ENCODE measurements around the gene ZNF641.

ZNF641 gene

GRCh38 chr12:48329199-48329939, 21.4 kb downstream of the ZNF641 start:
- no peak overlapping the region for H4K8ac ChIP-seq (ENCODE audit: low read depth, low read length)
- H3K27ac ChIP-seq (ENCODE audit: low read depth, low read length) = no peak overlapping the region
- H3K27me3 ChIP-seq (ENCODE audit: insufficient read depth, low read length) = no peaks in the 10 kb centered on the region
- H2BK12ac ChIP-seq (ENCODE audit: low read length) = no peak overlapping the region
- H3K4ac ChIP-seq (ENCODE audit: low read depth, low read length) = no peak overlapping the region
- no peak overlapping the region for H3K4me2 ChIP-seq (ENCODE audit: low read length)
- H2BK5ac ChIP-seq (ENCODE audit: low read depth, low read length, poor library complexity) = no peak overlapping the region
- H3K23ac ChIP-seq (ENCODE audit: low read length) = no peak overlapping the region
- H3K4me1 ChIP-seq (ENCODE audit: control insufficient read depth in 1 of 2, insufficient read depth in 2 of 2, low read length in 2 of 2) = no peaks in the 10 kb centered on the region
- no peak overlapping the region for H3K4me3 ChIP-seq (ENCODE audit: low read depth, low read length)
- H3K14ac ChIP-seq (ENCODE audit: low read length) = peak overlapping the region; percentile 48
- H3K79me1 ChIP-seq (ENCODE audit: low read length) = no peaks in the 10 kb centered on the region
- no peak overlapping the region for H4K12ac ChIP-seq (ENCODE audit: low read depth, low read length)
- H3K9me3 ChIP-seq (ENCODE audit: insufficient read depth, low read depth, low read length) = peaks cover 10% of the 10 kb centered on the region
- H2BK120ac ChIP-seq (ENCODE audit: insufficient read depth, low read length, poor library complexity) = peak overlapping the region; percentile 31
- H3K79me2 ChIP-seq (ENCODE audit: control insufficient read depth, insufficient read depth, low read length, poor library complexity) = no peaks in the 10 kb centered on the region
- no peak overlapping the region for H3K9ac ChIP-seq (ENCODE audit: low read length)
- H3K18ac ChIP-seq (ENCODE audit: low read length) = no peak overlapping the region
- peak overlapping the region; percentile 30 for H2AK5ac ChIP-seq (ENCODE audit: low read length)
- no peaks in the 10 kb centered on the region for H3K36me3 ChIP-seq (ENCODE audit: control insufficient read depth in 1 of 2, insufficient read depth in 2 of 2, low read length in 2 of 2)
- WGBS (ENCODE audit: extremely low coverage, insufficient coverage, insufficient read length) = no CpG with 5 or more reads among the region's 55 CpGs
- H4K91ac ChIP-seq (ENCODE audit: low read depth, low read length) = peak overlapping the region; percentile 21
- no peak for DNase-seq
- no peak overlapping the region for H2AFZ ChIP-seq (ENCODE audit: insufficient read depth, low read length, poor library complexity)

- no peak overlapping the region for H2BK120ac ChIP-seq (ENCODE audit: insufficient read depth, low read length, poor library complexity)
- H3K27ac ChIP-seq (ENCODE audit: low read depth, low read length) = no peak overlapping the region
- H3K4me3 ChIP-seq (ENCODE audit: low read depth, low read length) = no peak overlapping the region
- H3K18ac ChIP-seq (ENCODE audit: low read length) = no peak overlapping the region
- WGBS (ENCODE audit: extremely low coverage, insufficient coverage, insufficient read length) = no CpG with 5 or more reads among the region's 2 CpGs
- H3K79me1 ChIP-seq (ENCODE audit: low read length) = no peaks in the 10 kb centered on the region
- DNase-seq = no peak
- H3K4me2 ChIP-seq (ENCODE audit: low read length) = no peak overlapping the region
- no peak overlapping the region for H4K12ac ChIP-seq (ENCODE audit: low read depth, low read length)
- H3K27me3 ChIP-seq (ENCODE audit: insufficient read depth, low read length) = no peaks in the 10 kb centered on the region
- no peak overlapping the region for H2AFZ ChIP-seq (ENCODE audit: insufficient read depth, low read length, poor library complexity)
- no peak overlapping the region for H2BK5ac ChIP-seq (ENCODE audit: low read depth, low read length, poor library complexity)
- H4K91ac ChIP-seq (ENCODE audit: low read depth, low read length) = no peak overlapping the region
- H3K9ac ChIP-seq (ENCODE audit: low read length) = no peak overlapping the region
- H3K23ac ChIP-seq (ENCODE audit: low read length) = no peak overlapping the region
- no peak overlapping the region for H4K8ac ChIP-seq (ENCODE audit: low read depth, low read length)
- no peaks in the 10 kb centered on the region for H3K36me3 ChIP-seq (ENCODE audit: control insufficient read depth in 1 of 2, insufficient read depth in 2 of 2, low read length in 2 of 2)
- no peak overlapping the region for H2BK12ac ChIP-seq (ENCODE audit: low read length)
- H2AK5ac ChIP-seq (ENCODE audit: low read length) = no peak overlapping the region
- H3K9me3 ChIP-seq (ENCODE audit: insufficient read depth, low read depth, low read length) = no peaks in the 10 kb centered on the region
- H3K4ac ChIP-seq (ENCODE audit: low read depth, low read length) = no peak overlapping the region
- no peak overlapping the region for H3K14ac ChIP-seq (ENCODE audit: low read length)
- no peaks in the 10 kb centered on the region for H3K79me2 ChIP-seq (ENCODE audit: control insufficient read depth, insufficient read depth, low read length, poor library complexity)
- H3K4me1 ChIP-seq (ENCODE audit: control insufficient read depth in 1 of 2, insufficient read depth in 2 of 2, low read length in 2 of 2) = no peaks in the 10 kb centered on the region
These were observed 34.2 kb downstream of the ZNF641 start for GRCh38 chr12:48316491-48316890.

- Histone ChIP-seq H3K23ac (ENCODE audit: low read length) (no peak overlapping the region), H3K4me2 (ENCODE audit: low read length) (no peak overlapping the region), H3K14ac (ENCODE audit: low read length) (no peak overlapping the region), H3K36me3 (ENCODE audit: control insufficient read depth in 1 of 2, insufficient read depth in 2 of 2, low read length in 2 of 2) (no peaks in the 10 kb centered on the region), H3K9me3 (ENCODE audit: insufficient read depth, low read depth, low read length) (no peaks in the 10 kb centered on the region), H4K8ac (ENCODE audit: low read depth, low read length) (no peak overlapping the region), H3K4me1 (ENCODE audit: control insufficient read depth in 1 of 2, insufficient read depth in 2 of 2, low read length in 2 of 2) (peaks cover 0 to 2% of the 10 kb centered on the region in 2 experiments), H2BK5ac (ENCODE audit: low read depth, low read length, poor library complexity) (no peak overlapping the region), H3K9ac (ENCODE audit: low read length) (no peak overlapping the region), H2BK12ac (ENCODE audit: low read length) (no peak overlapping the region), H4K12ac (ENCODE audit: low read depth, low read length) (no peak overlapping the region), H3K18ac (ENCODE audit: low read length) (no peak overlapping the region), H3K79me2 (ENCODE audit: control insufficient read depth, insufficient read depth, low read length, poor library complexity) (no peaks in the 10 kb centered on the region), H3K4me3 (ENCODE audit: low read depth, low read length) (no peak overlapping the region), H3K79me1 (ENCODE audit: low read length) (no peaks in the 10 kb centered on the region), H4K91ac (ENCODE audit: low read depth, low read length) (no peak overlapping the region), H3K4ac (ENCODE audit: low read depth, low read length) (no peak overlapping the region), H2BK120ac (ENCODE audit: insufficient read depth, low read length, poor library complexity) (no peak overlapping the region), H2AFZ (ENCODE audit: insufficient read depth, low read length, poor library complexity) (no peak overlapping the region), H2AK5ac (ENCODE audit: low read length) (no peak overlapping the region), H3K27ac (ENCODE audit: low read depth, low read length) (no peak overlapping the region), H3K27me3 (ENCODE audit: insufficient read depth, low read length) (no peaks in the 10 kb centered on the region)
- WGBS (ENCODE audit: extremely low coverage, insufficient coverage, insufficient read length) = no CpG with 5 or more reads among the region's 3 CpGs
- no peak for DNase-seq
These were observed 39.4 kb downstream of the ZNF641 start for GRCh38 chr12:48311313-48311712.

- H2BK12ac ChIP-seq (ENCODE audit: low read length) = no peak overlapping the region
- H3K27ac ChIP-seq (ENCODE audit: low read depth, low read length) = no peak overlapping the region
- no peak overlapping the region for H3K23ac ChIP-seq (ENCODE audit: low read length)
- no peaks in the 10 kb centered on the region for H3K79me2 ChIP-seq (ENCODE audit: control insufficient read depth, insufficient read depth, low read length, poor library complexity)
- no peak overlapping the region for H3K4ac ChIP-seq (ENCODE audit: low read depth, low read length)
- H3K79me1 ChIP-seq (ENCODE audit: low read length) = no peaks in the 10 kb centered on the region
- no peak overlapping the region for H3K18ac ChIP-seq (ENCODE audit: low read length)
- H2BK120ac ChIP-seq (ENCODE audit: insufficient read depth, low read length, poor library complexity) = no peak overlapping the region
- no peaks in the 10 kb centered on the region for H3K36me3 ChIP-seq (ENCODE audit: control insufficient read depth in 1 of 2, insufficient read depth in 2 of 2, low read length in 2 of 2)
- H2BK5ac ChIP-seq (ENCODE audit: low read depth, low read length, poor library complexity) = no peak overlapping the region
- H3K9me3 ChIP-seq (ENCODE audit: insufficient read depth, low read depth, low read length) = no peaks in the 10 kb centered on the region
- H3K4me2 ChIP-seq (ENCODE audit: low read length) = no peak overlapping the region
- no peak overlapping the region for H4K12ac ChIP-seq (ENCODE audit: low read depth, low read length)
- no peak overlapping the region for H2AFZ ChIP-seq (ENCODE audit: insufficient read depth, low read length, poor library complexity)
- H2AK5ac ChIP-seq (ENCODE audit: low read length) = no peak overlapping the region
- H4K8ac ChIP-seq (ENCODE audit: low read depth, low read length) = no peak overlapping the region
- no peak overlapping the region for H3K14ac ChIP-seq (ENCODE audit: low read length)
- no peak overlapping the region for H4K91ac ChIP-seq (ENCODE audit: low read depth, low read length)
- no peak for DNase-seq
- no peak overlapping the region for H3K9ac ChIP-seq (ENCODE audit: low read length)
- H3K4me3 ChIP-seq (ENCODE audit: low read depth, low read length) = no peak overlapping the region
- H3K4me1 ChIP-seq (ENCODE audit: control insufficient read depth in 1 of 2, insufficient read depth in 2 of 2, low read length in 2 of 2) = peaks cover 0 to 2% of the 10 kb centered on the region in 2 experiments
- no CpG with 5 or more reads among the region's 13 CpGs for WGBS (ENCODE audit: extremely low coverage, insufficient coverage, insufficient read length)
- no peaks in the 10 kb centered on the region for H3K27me3 ChIP-seq (ENCODE audit: insufficient read depth, low read length)
These were observed 43.5 kb downstream of the ZNF641 start for GRCh38 chr12:48307269-48307668.
